ENCODE data around the gene CCDC158. TPM values are rescaled to one million over a fixed set of nuclear protein-coding genes. Genes with fewer than 3 reads are reported as not detected.

CCDC158 gene
- total and polyA plus RNA-seq, 5 donors from 2014 or later = not detected

DNA sequence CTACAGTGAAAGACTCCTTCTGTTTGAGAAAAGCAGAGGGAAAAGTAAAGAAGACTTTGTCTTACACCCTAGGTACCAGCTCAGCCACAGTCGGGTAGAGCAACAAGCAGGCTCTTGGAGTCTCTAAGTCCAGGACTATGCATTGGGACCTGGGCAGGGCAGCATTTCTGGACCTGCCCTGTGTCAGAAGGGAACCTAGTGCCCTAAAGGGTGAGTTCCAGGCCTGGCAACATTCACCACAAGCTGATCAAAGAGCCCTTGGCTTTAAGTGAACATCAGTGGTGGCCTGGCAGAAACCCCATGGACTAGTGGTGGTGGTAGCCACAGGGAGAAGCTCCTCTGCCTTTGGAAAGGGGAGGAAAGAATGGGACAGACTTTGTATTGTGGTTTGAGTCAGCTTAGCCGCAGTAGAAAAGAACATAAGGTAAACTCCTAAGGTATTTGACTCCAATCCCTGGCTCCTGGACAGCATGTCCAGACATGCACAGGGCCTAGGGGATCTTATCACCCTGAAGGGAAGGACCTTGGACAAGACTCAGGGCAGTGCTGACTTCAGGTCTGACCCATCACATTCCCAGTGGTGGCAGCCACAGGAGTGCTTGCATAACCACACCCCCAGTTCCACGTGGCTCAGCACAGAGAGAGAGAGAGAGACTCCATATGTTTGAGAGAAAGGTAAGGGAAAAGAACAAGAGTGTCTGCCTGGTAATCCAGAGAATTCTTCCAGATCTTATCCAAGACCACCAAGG, 32.6 kb downstream of the CCDC158 start:
- H3K4me3 Mint-ChIP-seq = no peak overlapping the region
- Histone ChIP-seq H3K9me3 (ENCODE audit: control insufficient read depth in 2 of 2, low read length in 2 of 2) (peaks cover 0 to 4% of the 10 kb centered on the region in 2 experiments), H3K4me1 (ENCODE audit: control insufficient read depth, insufficient read depth, low read length, poor library complexity, severe bottlenecking) (no peaks in the 10 kb centered on the region), H3K4me3 (ENCODE audit: low read depth, low read length) (no peak overlapping the region), H3K36me3 (ENCODE audit: control insufficient read depth, insufficient read depth, low read length) (no peaks in the 10 kb centered on the region), H3K27ac (ENCODE audit: insufficient read depth, low read length, poor library complexity, severe bottlenecking) (no peak overlapping the region), H3K27me3 (ENCODE audit: control insufficient read depth, insufficient read depth, low read length) (peaks cover 5% of the 10 kb centered on the region)
- ATAC-seq (ENCODE audit: low read depth in 2 of 2) = no peak
- H3K36me3 Mint-ChIP-seq = no peaks in the 10 kb centered on the region
- peaks cover 0 to 24% (median 9%) of the 10 kb centered on the region in 7 donors for H3K9me3 Mint-ChIP-seq
- H3K4me1 Mint-ChIP-seq = peaks cover 0 to 6% (median 0%) of the 10 kb centered on the region in 4 donors
- H3K27ac Mint-ChIP-seq = no peak overlapping the region
- H3K27me3 Mint-ChIP-seq = peaks cover 15% of the 10 kb centered on the region
- no peak for DNase-seq

DNA sequence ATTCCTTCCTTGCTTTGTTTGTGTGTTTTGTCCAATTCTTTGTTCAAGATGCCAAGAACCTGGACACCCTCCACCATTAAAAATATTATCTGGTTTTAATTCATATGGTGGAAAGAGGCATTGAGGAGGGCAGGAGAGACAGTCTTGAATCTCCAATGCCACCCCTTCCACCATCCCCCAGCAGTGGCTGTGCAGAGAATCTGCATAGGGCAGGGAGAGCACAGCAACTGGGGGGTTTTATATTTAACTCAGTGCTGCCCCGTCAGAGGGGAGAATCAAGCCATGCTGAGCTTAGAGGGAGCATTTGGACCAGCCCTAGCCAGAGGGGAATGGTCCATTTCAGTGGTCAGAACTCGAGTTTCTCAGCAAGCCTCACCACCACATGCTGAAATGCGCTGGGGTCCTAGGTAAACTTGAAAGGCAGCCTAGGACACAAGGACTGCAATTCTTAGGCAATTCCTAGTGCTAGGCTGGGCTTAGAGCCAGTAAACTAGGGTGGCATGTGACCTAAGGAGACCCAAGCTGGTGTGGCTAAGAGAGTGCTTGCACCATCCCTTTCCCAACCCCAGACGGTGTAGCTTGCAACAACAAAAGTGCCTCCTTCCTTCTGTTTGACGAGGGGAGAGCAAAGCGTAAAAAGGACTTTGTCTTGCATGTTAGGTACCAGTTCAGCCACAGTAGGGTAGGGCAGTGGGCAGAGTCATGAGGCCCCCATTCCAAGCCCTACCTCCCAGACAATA, 34.2 kb downstream of the CCDC158 start:
- Histone ChIP-seq H3K36me3 (ENCODE audit: control insufficient read depth, insufficient read depth, low read length) (no peaks in the 10 kb centered on the region), H3K4me1 (ENCODE audit: control insufficient read depth, insufficient read depth, low read length, poor library complexity, severe bottlenecking) (no peaks in the 10 kb centered on the region), H3K4me3 (ENCODE audit: low read depth, low read length) (no peak overlapping the region), H3K27me3 (ENCODE audit: control insufficient read depth, insufficient read depth, low read length) (peaks cover 5% of the 10 kb centered on the region), H3K9me3 (ENCODE audit: control insufficient read depth in 2 of 2, low read length in 2 of 2) (peaks cover 0 to 4% of the 10 kb centered on the region in 2 experiments), H3K27ac (ENCODE audit: insufficient read depth, low read length, poor library complexity, severe bottlenecking) (no peak overlapping the region)
- DNase-seq (no peak), ATAC-seq (ENCODE audit: low read depth in 2 of 2) (no peak)
- H3K36me3 Mint-ChIP-seq = no peaks in the 10 kb centered on the region
- no peak overlapping the region for H3K4me3 Mint-ChIP-seq
- H3K27me3 Mint-ChIP-seq = peaks cover 15% of the 10 kb centered on the region
- H3K27ac Mint-ChIP-seq = no peak overlapping the region
- H3K4me1 Mint-ChIP-seq = peaks cover 0 to 6% (median 1%) of the 10 kb centered on the region in 4 donors
- H3K9me3 Mint-ChIP-seq = peaks cover 0 to 24% (median 7%) of the 10 kb centered on the region in 7 donors

DNA sequence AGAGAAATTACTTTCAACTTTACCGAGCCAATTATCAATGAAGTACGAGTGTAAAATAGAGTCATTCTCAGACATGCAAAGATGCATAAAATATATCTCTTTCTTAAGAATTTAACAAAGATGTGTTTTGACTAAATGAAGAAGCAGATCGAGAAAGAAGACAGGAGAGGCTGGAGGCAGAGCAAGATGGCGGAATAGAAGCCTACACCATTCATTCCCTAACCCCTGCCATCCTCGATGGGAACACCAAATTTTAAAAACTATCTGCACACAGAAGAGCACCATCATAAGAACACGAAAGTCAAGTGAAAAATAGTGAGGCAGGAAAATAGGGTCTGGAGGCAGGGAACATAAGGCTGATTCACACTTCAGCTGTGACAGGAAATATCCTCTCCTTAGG, 35.0 kb downstream of the CCDC158 start:
- Mint-ChIP-seq H3K4me3 (no peak overlapping the region), H3K36me3 (no peaks in the 10 kb centered on the region), H3K27me3 (peaks cover 15% of the 10 kb centered on the region), H3K27ac (no peak overlapping the region), H3K9me3 (peaks cover 0 to 18% (median 7%) of the 10 kb centered on the region in 7 donors), H3K4me1 (peaks cover 0 to 6% (median 1%) of the 10 kb centered on the region in 4 donors)
- Histone ChIP-seq H3K27me3 (ENCODE audit: control insufficient read depth, insufficient read depth, low read length) (peaks cover 4% of the 10 kb centered on the region), H3K27ac (ENCODE audit: insufficient read depth, low read length, poor library complexity, severe bottlenecking) (no peak overlapping the region), H3K4me1 (ENCODE audit: control insufficient read depth, insufficient read depth, low read length, poor library complexity, severe bottlenecking) (no peaks in the 10 kb centered on the region), H3K4me3 (ENCODE audit: low read depth, low read length) (no peak overlapping the region), H3K36me3 (ENCODE audit: control insufficient read depth, insufficient read depth, low read length) (no peaks in the 10 kb centered on the region), H3K9me3 (ENCODE audit: control insufficient read depth in 2 of 2, low read length in 2 of 2) (peaks cover 0 to 4% of the 10 kb centered on the region in 2 experiments)
- ATAC-seq (ENCODE audit: low read depth in 2 of 2) = no peak
- no peak for DNase-seq

DNA sequence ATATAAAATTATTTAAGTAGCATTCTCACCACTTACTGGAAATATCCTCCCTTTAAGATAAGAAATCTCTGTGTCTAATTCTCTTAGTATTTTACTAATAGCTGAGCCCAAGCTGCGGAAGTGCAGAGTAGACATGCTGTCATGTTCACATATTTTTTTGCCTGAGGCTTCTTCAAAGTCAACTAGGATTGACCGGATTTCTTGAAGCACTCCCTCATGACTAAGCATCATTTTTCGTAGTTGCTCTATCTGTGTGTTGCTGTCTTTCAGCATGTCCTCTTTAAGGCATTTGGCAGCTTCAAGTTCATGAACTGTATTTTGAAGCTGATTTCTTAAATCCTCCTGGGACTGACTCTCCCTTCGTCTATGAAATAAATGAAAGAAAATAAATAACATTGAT, 36.9 kb downstream of the CCDC158 start:
- Histone ChIP-seq H3K27me3 (ENCODE audit: control insufficient read depth, insufficient read depth, low read length) (peaks cover 3% of the 10 kb centered on the region), H3K4me1 (ENCODE audit: control insufficient read depth, insufficient read depth, low read length, poor library complexity, severe bottlenecking) (no peaks in the 10 kb centered on the region), H3K9me3 (ENCODE audit: control insufficient read depth in 2 of 2, low read length in 2 of 2) (peaks cover 0 to 1% of the 10 kb centered on the region in 2 experiments), H3K36me3 (ENCODE audit: control insufficient read depth, insufficient read depth, low read length) (no peaks in the 10 kb centered on the region), H3K4me3 (ENCODE audit: low read depth, low read length) (no peak overlapping the region), H3K27ac (ENCODE audit: insufficient read depth, low read length, poor library complexity, severe bottlenecking) (no peak overlapping the region)
- H3K27ac Mint-ChIP-seq = no peak overlapping the region
- H3K4me3 Mint-ChIP-seq = no peak overlapping the region
- H3K9me3 Mint-ChIP-seq = peaks cover 0 to 7% (median 0%) of the 10 kb centered on the region in 7 donors
- no peaks in the 10 kb centered on the region for H3K36me3 Mint-ChIP-seq
- H3K4me1 Mint-ChIP-seq = peaks cover 0 to 6% (median 1%) of the 10 kb centered on the region in 4 donors
- DNase-seq = no peak
- peaks cover 11% of the 10 kb centered on the region for H3K27me3 Mint-ChIP-seq
- ATAC-seq (ENCODE audit: low read depth in 2 of 2) = no peak

DNA sequence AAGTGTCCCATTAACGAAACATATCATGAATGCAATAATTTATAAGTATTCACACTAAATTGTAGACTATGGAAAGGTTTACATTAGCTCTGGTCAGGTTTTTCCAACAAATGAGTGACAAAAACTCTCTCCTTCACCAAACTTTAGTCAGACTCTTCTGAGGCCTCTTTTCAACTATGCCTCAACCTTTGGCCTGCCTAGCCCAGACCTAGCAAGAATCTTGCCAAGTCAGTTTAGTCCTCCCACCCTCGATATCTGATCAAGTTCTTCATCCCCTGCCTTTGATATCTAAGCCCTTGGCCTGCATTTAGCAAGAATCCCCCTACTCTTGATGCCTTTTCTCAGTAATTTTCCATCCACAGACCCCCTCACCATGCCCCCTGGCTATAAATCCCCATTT, 37.9 kb downstream of the CCDC158 start:
- Histone ChIP-seq H3K4me1 (ENCODE audit: control insufficient read depth, insufficient read depth, low read length, poor library complexity, severe bottlenecking) (no peaks in the 10 kb centered on the region), H3K36me3 (ENCODE audit: control insufficient read depth, insufficient read depth, low read length) (no peaks in the 10 kb centered on the region), H3K9me3 (ENCODE audit: control insufficient read depth in 2 of 2, low read length in 2 of 2) (no peaks in the 10 kb centered on the region), H3K27ac (ENCODE audit: insufficient read depth, low read length, poor library complexity, severe bottlenecking) (no peak overlapping the region), H3K27me3 (ENCODE audit: control insufficient read depth, insufficient read depth, low read length) (peaks cover 3% of the 10 kb centered on the region), H3K4me3 (ENCODE audit: low read depth, low read length) (no peak overlapping the region)
- Mint-ChIP-seq H3K9me3 (peaks cover 0 to 6% (median 0%) of the 10 kb centered on the region in 7 donors), H3K27me3 (peaks cover 11% of the 10 kb centered on the region), H3K36me3 (no peaks in the 10 kb centered on the region), H3K4me1 (peaks cover 0 to 6% (median 1%) of the 10 kb centered on the region in 4 donors), H3K4me3 (no peak overlapping the region), H3K27ac (no peak overlapping the region)
- ATAC-seq (ENCODE audit: low read depth in 2 of 2) = no peak
- DNase-seq = no peak

DNA sequence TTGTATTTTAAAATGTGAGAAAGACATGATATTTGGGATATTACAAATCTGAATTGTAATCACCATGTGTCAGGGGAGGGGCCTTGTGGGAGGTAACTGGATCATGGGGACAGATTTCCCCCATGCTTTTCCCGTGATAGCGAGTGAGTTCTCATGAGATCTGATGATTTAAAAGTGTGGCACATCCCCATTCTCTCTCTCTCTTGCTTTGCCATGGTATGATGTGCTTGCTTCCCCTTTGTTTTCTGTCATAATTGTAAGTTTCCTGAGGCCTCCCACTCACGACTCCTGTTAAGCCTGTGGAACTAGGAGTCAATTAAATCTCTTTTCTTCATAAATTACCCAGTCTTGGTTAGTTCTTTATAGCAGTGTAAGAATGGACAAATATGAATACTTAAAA, 39.0 kb downstream of the CCDC158 start:
- H3K9me3 ChIP-seq (ENCODE audit: control insufficient read depth in 2 of 2, low read length in 2 of 2) = no peaks in the 10 kb centered on the region
- no peak overlapping the region for H3K4me3 ChIP-seq (ENCODE audit: low read depth, low read length)
- no peaks in the 10 kb centered on the region for H3K36me3 Mint-ChIP-seq
- H3K9me3 Mint-ChIP-seq = peaks cover 0 to 6% (median 0%) of the 10 kb centered on the region in 7 donors
- DNase-seq (no peak), ATAC-seq (ENCODE audit: low read depth in 2 of 2) (no peak)
- H3K27me3 Mint-ChIP-seq = peaks cover 11% of the 10 kb centered on the region
- H3K27me3 ChIP-seq (ENCODE audit: control insufficient read depth, insufficient read depth, low read length) = peaks cover 3% of the 10 kb centered on the region
- H3K4me1 Mint-ChIP-seq = peaks cover 0 to 6% (median 1%) of the 10 kb centered on the region in 4 donors
- no peaks in the 10 kb centered on the region for H3K4me1 ChIP-seq (ENCODE audit: control insufficient read depth, insufficient read depth, low read length, poor library complexity, severe bottlenecking)
- H3K27ac Mint-ChIP-seq = no peak overlapping the region
- no peak overlapping the region for H3K27ac ChIP-seq (ENCODE audit: insufficient read depth, low read length, poor library complexity, severe bottlenecking)
- no peak overlapping the region for H3K4me3 Mint-ChIP-seq
- H3K36me3 ChIP-seq (ENCODE audit: control insufficient read depth, insufficient read depth, low read length) = no peaks in the 10 kb centered on the region

DNA sequence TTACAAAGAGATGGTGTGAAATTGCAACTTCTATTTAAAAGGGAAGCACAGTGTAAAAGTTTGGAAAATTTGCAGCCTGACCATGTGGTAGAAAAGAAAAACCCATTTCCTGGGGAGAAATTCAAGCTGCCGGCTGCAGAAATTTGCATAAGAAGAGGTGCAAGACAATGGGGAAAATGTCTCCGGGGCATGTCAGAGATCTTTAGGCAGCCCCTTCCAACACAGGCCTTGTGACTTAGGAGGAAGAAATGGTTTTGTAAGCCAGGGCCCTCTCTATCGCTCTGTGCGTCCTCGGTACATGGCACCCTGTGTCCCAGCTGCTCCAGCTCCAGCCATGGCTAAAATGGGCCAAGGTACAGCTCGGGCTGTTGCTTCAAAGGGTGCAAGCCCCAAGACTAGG, 40.4 kb downstream of the CCDC158 start:
- Histone ChIP-seq H3K27me3 (ENCODE audit: control insufficient read depth, insufficient read depth, low read length) (no peaks in the 10 kb centered on the region), H3K4me1 (ENCODE audit: control insufficient read depth, insufficient read depth, low read length, poor library complexity, severe bottlenecking) (no peaks in the 10 kb centered on the region), H3K27ac (ENCODE audit: insufficient read depth, low read length, poor library complexity, severe bottlenecking) (no peak overlapping the region), H3K9me3 (ENCODE audit: control insufficient read depth in 2 of 2, low read length in 2 of 2) (no peaks in the 10 kb centered on the region), H3K36me3 (ENCODE audit: control insufficient read depth, insufficient read depth, low read length) (no peaks in the 10 kb centered on the region), H3K4me3 (ENCODE audit: low read depth, low read length) (no peak overlapping the region)
- Mint-ChIP-seq H3K4me3 (no peak overlapping the region), H3K36me3 (no peaks in the 10 kb centered on the region), H3K27ac (no peak overlapping the region), H3K4me1 (peaks cover 0 to 6% (median 1%) of the 10 kb centered on the region in 4 donors), H3K27me3 (peaks cover 14% of the 10 kb centered on the region), H3K9me3 (peaks cover 0 to 6% (median 0%) of the 10 kb centered on the region in 7 donors)
- DNase-seq = no peak
- no peak for ATAC-seq (ENCODE audit: low read depth in 2 of 2)
